A549 (cell line): ENCODE data around the gene LAMA3. TPM values are rescaled to one million over a fixed set of nuclear protein-coding genes. Genes with fewer than 3 reads are reported as not detected.

Source experiments
- ATAC-seq, 2 experiments: fragments of 200-7000 bp in 1 of 2; fragments of >200 bp in 1 of 2; cut with Nextera tagmentation in 1 of 2; cut with Tn5 transposase in 1 of 2; 3 replicates each; pipeline versions ENCODE4 v1.8.0 to v1.9.1; 2018 to 2020; ENCODE audit warnings: mild to moderate bottlenecking in 1 of 2, moderate library complexity in 1 of 2
- CTCF ChIA-PET: fragments of 300-600 bp; sonication (Branson Sonifier 250); formaldehyde crosslinking; extraction: SDS; loops from one replicate; lab custom pipeline; 2021; ENCODE audit warnings: antibody characterized with exemption, inconsistent platforms; lab: Yijun Ruan, JAX
- POLR2A ChIA-PET: fragments of 350-600 bp; formaldehyde crosslinking; extraction: SDS; loops from one replicate; lab custom pipeline; 2021; ENCODE audit warnings: antibody characterized with exemption, inconsistent platforms; lab: Yijun Ruan, JAX
- DNase-seq, 2 experiments: peaks; one replicate each; pipeline versions ENCODE4 v3.0.0 to v3.0.0-alpha.2; 2011 to 2016; ENCODE audit warnings: low read depth in 1 of 2, low spot score in 1 of 2
- FAIRE-seq: peaks from 2 replicates; lab custom pipeline; 2011; peaks lifted over from hg19 to GRCh38; lab: Jason Lieb, UNC
- H3K27ac ChIP-seq, 2 experiments: fragments of >200 bp; sonication (Bioruptor Twin); formaldehyde crosslinking; 3 replicates each; pipeline ENCODE4 v1.5.1; 2016 to 2017
- H3K4me1 ChIP-seq: fragments of >200 bp; sonication (Bioruptor Twin); formaldehyde crosslinking; 3 replicates; pipeline ENCODE4 v1.6.1; 2016
- H3K4me2 ChIP-seq: fragments of >200 bp; sonication (Bioruptor Twin); formaldehyde crosslinking; 3 replicates; pipeline ENCODE4 v1.6.1; 2016
- H3K4me3 ChIP-seq: fragments of >200 bp; sonication (Bioruptor Twin); formaldehyde crosslinking; 3 replicates; pipeline ENCODE4 v1.5.1; 2016
- H3K9me3 ChIP-seq: fragments of >200 bp; sonication (Bioruptor Twin); formaldehyde crosslinking; 3 replicates; pipeline ENCODE4 v1.6.1; 2016
- BCL3 ChIP-seq: fragments of >200 bp; sonication (Bioruptor Twin); formaldehyde crosslinking; IDR thresholded peaks from 3 replicates; pipeline ENCODE4 v1.6.1; 2016
- BHLHE40 ChIP-seq: IDR thresholded peaks from 2 replicates; pipeline ENCODE4 v1.6.1; 2012; ENCODE audit warnings: low read depth, low read length, inconsistent platforms
- CBX2 ChIP-seq: fragments of 200-600 bp; sonication (generic); IDR thresholded peaks from 2 replicates; pipeline ENCODE4 v1.6.1; 2016; ENCODE audit warnings: low read depth, mild to moderate bottlenecking, borderline replicate concordance
- CBX8 ChIP-seq: fragments of 200-600 bp; sonication (generic); IDR thresholded peaks from 2 replicates; pipeline ENCODE4 v1.6.1; 2016
- EHMT2 ChIP-seq: fragments of 200-600 bp; sonication (generic); IDR thresholded peaks from 2 replicates; pipeline ENCODE4 v1.6.1; 2016; ENCODE audit warnings: antibody characterized with exemption, low read depth, mild to moderate bottlenecking, moderate library complexity
- EP300 ChIP-seq, 2 experiments: fragments of >200 bp; sonication (Bioruptor Twin); formaldehyde crosslinking; IDR thresholded peaks; 2 replicates in 1 of 2; 3 replicates in 1 of 2; pipeline ENCODE4 v1.6.1; 2016 to 2017
- FOSL2 ChIP-seq, 2 experiments: fragments of 450-650 bp in 1 of 2; fragments of >200 bp in 1 of 2; sonication (Bioruptor Twin) in 1 of 2; formaldehyde crosslinking; IDR thresholded peaks; 2 replicates each; pipeline versions ENCODE4 v1.5.0 to v1.6.1; 2016 to 2020; ENCODE audit warnings: mild to moderate bottlenecking in 1 of 2, moderate library complexity in 1 of 2
- FOXS1 ChIP-seq: fragments of 250-450 bp; sonication (Bioruptor Pico); IDR thresholded peaks from 2 replicates; pipeline ENCODE4 v1.5.0; 2020; ENCODE audit warnings: mild to moderate bottlenecking, moderate library complexity
- GATA3 ChIP-seq: IDR thresholded peaks from 2 replicates; pipeline ENCODE4 v1.6.1; 2012; ENCODE audit warnings: borderline replicate concordance
- HDAC2 ChIP-seq: fragments of 200-600 bp; sonication (generic); IDR thresholded peaks from 2 replicates; pipeline ENCODE4 v1.6.1; 2016
- HOXB13 ChIP-seq: fragments of 250-450 bp; sonication (Bioruptor Pico); IDR thresholded peaks from 2 replicates; pipeline ENCODE4 v1.5.0; 2020; ENCODE audit warnings: low read depth, mild to moderate bottlenecking, moderate library complexity
- NFE2L2 ChIP-seq: fragments of 150-350 bp; conservative IDR thresholded peaks from 2 replicates; pipeline ENCODE4 v1.6.1; 2014; ENCODE audit warnings: low read length
- POLR2A ChIP-seq: IDR thresholded peaks from 2 replicates; pipeline ENCODE4 v1.6.1; 2012; ENCODE audit warnings: mild to moderate bottlenecking, low read length
- SMC3 ChIP-seq: fragments of >200 bp; sonication (Bioruptor Twin); formaldehyde crosslinking; IDR thresholded peaks from 3 replicates; pipeline ENCODE4 v1.6.1; 2018; ENCODE audit warnings: inconsistent platforms
- ZFP36 ChIP-seq: fragments of 450-650 bp; IDR thresholded peaks from 2 replicates; pipeline ENCODE4 v1.6.1; 2014; ENCODE audit warnings: borderline replicate concordance; ENCODE audit not compliant: partially characterized antibody
- ZSCAN20 ChIP-seq: fragments of 250-450 bp; sonication (Bioruptor Pico); IDR thresholded peaks from 2 replicates; pipeline ENCODE4 v1.8.0; 2022; ENCODE audit warnings: mild to moderate bottlenecking, moderate library complexity
- WGBS: methylation state at CpG from one replicate; pipeline ENCODE4 v1.1.6; 2017; ENCODE audit errors: missing lambda C conversion rate; 5-methylcytosine and 5-hydroxymethylcytosine counted together
- polyA plus RNA-seq, 4 experiments: library from polyadenylated mRNA; depleted of rRNA in 3 of 4; stranded (reverse); fragments of >200 nt; fragmentation: RNase III in 1 of 4; extraction: RNeasy Plus Mini Kit Qiagen cat#74134 plus additional on column Dnase treatment in 1 of 4; gene quantifications; 2 replicates in 3 of 4; 3 replicates in 1 of 4; pipeline ENCODE4 v1.2.3, GENCODE V29; 2011 to 2017
- TF ChIP-seq, protein P1 (sequence below): fragments of 250-450 bp; sonication (Bioruptor Pico); IDR thresholded peaks from 2 replicates; pipeline ENCODE4 v1.5.0; 2020; ENCODE audit warnings: low read depth, mild to moderate bottlenecking, moderate library complexity
- TF ChIP-seq, protein P2 (sequence below): IDR thresholded peaks from 2 replicates; pipeline ENCODE4 v1.6.1; 2012; ENCODE audit warnings: low read depth, borderline replicate concordance
- TF ChIP-seq, protein P3 (sequence below): IDR thresholded peaks from 2 replicates; pipeline ENCODE4 v1.6.1; 2012

LAMA3 gene
- polyA plus RNA-seq, 2 of the 4 experiments (the other 2 are of a cell fraction): 18.2 to 31.0 TPM

DNA sequence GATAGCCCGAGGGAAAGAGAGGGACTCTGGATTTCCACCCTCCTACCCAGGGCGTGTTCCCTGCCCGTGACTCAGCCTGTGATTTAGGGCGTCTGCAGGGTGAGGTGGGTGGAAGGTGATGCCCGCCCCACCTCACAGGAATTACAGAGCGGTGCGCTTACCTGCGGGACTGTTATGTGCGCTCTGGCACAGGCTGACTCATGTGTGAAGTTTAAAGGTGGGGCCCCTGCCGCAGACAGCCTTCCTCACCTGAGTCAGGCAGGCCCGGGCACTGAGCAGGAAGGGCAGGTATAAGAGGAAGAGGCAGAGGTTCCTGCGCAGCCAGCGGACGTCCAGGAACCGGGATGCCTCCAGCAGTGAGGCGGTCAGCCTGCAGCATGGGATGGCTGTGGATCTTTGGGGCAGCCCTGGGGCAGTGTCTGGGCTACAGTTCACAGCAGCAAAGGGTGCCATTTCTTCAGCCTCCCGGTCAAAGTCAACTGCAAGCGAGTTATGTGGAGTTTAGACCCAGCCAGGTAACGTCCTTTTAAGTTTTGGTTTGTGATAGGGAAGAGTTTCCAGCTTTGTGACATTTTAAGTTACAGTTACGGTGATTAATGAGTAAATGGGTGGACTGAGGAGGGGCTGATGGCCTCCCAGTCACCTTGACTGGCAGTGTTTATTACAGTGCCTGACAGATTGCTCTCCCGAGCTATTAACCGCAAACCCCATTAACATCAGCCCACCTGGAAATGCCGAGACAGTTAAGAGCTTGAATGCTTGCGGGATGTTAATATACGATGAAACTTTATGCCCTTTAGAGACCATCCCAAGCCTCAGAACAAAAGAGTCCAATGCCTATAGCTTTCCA is 183.7 kb downstream of the LAMA3 start:
- POLR2A ChIA-PET: no interaction called here
- DNase-seq: no peak
- TF ChIP-seq GATA3 (no peak), CBX2 (no peak), FOSL2 (IDR thresholded peaks at IDR 0.05) (no peak), FOSL2 (CRISPR knock-in tag; IDR thresholded peaks at IDR 0.05) (no peak), ZSCAN20 (CRISPR knock-in tag) (no peak), HDAC2 (no peak), BHLHE40 (no peak), EP300 (IDR thresholded peaks at IDR 0.05) (no peak), SMC3 (no peak), ZFP36 (no peak), NFE2L2 (no peak), FOXS1 (CRISPR knock-in tag) (no peak), POLR2A (no peak), CBX8 (no peak)
- TF ChIP-seq, protein P1, sequence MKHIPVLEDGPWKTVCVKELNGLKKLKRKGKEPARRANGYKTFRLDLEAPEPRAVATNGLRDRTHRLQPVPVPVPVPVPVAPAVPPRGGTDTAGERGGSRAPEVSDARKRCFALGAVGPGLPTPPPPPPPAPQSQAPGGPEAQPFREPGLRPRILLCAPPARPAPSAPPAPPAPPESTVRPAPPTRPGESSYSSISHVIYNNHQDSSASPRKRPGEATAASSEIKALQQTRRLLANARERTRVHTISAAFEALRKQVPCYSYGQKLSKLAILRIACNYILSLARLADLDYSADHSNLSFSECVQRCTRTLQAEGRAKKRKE (CRISPR knock-in tag): no peak
- TF ChIP-seq, protein P2, sequence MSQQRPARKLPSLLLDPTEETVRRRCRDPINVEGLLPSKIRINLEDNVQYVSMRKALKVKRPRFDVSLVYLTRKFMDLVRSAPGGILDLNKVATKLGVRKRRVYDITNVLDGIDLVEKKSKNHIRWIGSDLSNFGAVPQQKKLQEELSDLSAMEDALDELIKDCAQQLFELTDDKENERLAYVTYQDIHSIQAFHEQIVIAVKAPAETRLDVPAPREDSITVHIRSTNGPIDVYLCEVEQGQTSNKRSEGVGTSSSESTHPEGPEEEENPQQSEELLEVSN: no peak
- TF ChIP-seq, protein P3, sequence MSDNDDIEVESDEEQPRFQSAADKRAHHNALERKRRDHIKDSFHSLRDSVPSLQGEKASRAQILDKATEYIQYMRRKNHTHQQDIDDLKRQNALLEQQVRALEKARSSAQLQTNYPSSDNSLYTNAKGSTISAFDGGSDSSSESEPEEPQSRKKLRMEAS: no peak
- TF ChIP-seq, all 56 proteins: peak for 0
- FAIRE-seq (no peak), ATAC-seq (no peak)
- Histone ChIP-seq H3K9me3 (no peaks in the 10 kb centered on the region), H3K4me3 (no peak overlapping the region), H3K4me2 (no peak overlapping the region), H3K27ac (no peak overlapping the region), H3K4me1 (peaks cover 21% of the 10 kb centered on the region)
- CTCF ChIA-PET: no interaction called here
- 85% methylated on average over 23 of the region's 25 CpGs for WGBS

GRCh38 chr18:23875966-23876895 is 187.0 kb downstream of the LAMA3 start:
- no peak overlapping the region for H3K27ac ChIP-seq
- no peak for TF ChIP-seq BHLHE40
- no peak for TF ChIP-seq HOXB13 (CRISPR knock-in tag)
- TF ChIP-seq HDAC2: no peak
- no peak for TF ChIP-seq FOXS1 (CRISPR knock-in tag)
- no peak for TF ChIP-seq BCL3
- TF ChIP-seq EHMT2: no peak
- no peak overlapping the region for H3K4me3 ChIP-seq
- ATAC-seq: no peak
- peaks cover 2% of the 10 kb centered on the region; the same call in 2 of the 3 replicates for H3K4me1 ChIP-seq
- ChIA-PET CTCF (interaction anchor here (0.5 kb wide), 1 partner anchor 349 kb away, joined by 3 read pairs; no protein-coding TSS in a partner anchor), POLR2A (no interaction called here)
- WGBS: 92% methylated on average over 11 of the region's 11 CpGs
- no peak for DNase-seq
- FAIRE-seq: no peak
- no peak overlapping the region for H3K4me2 ChIP-seq
- H3K9me3 ChIP-seq: no peaks in the 10 kb centered on the region
